Breast epithelium (tissue), 3 donors: ENCODE results near the gene GIMAP5.
"Not testable (repeated sequence)": the region's sequence is repeated elsewhere in the genome, so short reads cannot be mapped to it uniquely, and the experiment has no call there.

Experiments used
- POLR2A ChIP-seq: fragments of 450-650 bp; IDR thresholded peaks from one replicate; pipeline ENCODE4 v1.6.1; 2016; ENCODE audit warnings: antibody characterized with exemption, mild to moderate bottlenecking, moderate library complexity
- TF ChIP-seq, protein P1 (sequence below), 3 donors: fragments of 450-650 bp; IDR thresholded peaks; one replicate each; pipeline ENCODE4 v1.5.1; 2016 to 2017; ENCODE audit warnings: antibody characterized with exemption in 3 of 3, mild to moderate bottlenecking in 3 of 3, moderate library complexity in 3 of 3

DNA sequence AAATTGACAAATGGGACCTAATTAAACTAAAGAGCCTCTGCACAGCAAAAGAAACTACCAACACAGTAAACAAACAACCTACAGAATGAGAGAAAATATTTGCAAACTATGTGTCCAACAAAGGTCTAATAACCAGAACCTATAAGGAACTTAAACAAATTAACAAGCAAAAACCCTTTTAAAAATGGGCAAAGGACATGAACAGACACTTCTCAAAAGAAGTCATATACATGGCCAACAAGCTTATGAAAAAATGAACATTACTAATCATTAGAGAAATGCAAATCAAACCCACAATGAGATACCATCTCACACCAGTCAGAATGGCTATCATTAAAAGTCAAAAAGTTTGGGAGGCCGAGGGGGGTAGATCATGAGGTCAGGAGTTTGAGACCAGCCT lies 36.9 kb downstream of the GIMAP5 start:
- TF ChIP-seq, protein P1, sequence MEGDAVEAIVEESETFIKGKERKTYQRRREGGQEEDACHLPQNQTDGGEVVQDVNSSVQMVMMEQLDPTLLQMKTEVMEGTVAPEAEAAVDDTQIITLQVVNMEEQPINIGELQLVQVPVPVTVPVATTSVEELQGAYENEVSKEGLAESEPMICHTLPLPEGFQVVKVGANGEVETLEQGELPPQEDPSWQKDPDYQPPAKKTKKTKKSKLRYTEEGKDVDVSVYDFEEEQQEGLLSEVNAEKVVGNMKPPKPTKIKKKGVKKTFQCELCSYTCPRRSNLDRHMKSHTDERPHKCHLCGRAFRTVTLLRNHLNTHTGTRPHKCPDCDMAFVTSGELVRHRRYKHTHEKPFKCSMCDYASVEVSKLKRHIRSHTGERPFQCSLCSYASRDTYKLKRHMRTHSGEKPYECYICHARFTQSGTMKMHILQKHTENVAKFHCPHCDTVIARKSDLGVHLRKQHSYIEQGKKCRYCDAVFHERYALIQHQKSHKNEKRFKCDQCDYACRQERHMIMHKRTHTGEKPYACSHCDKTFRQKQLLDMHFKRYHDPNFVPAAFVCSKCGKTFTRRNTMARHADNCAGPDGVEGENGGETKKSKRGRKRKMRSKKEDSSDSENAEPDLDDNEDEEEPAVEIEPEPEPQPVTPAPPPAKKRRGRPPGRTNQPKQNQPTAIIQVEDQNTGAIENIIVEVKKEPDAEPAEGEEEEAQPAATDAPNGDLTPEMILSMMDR (IDR thresholded peaks at IDR 0.05) = not testable (repeated sequence)
- not testable (repeated sequence) for TF ChIP-seq POLR2A
